ENCODE measurements around the gene ELAPOR1. TPM values are rescaled to one million over a fixed set of nuclear protein-coding genes. Genes with fewer than 3 reads are reported as not detected.

ELAPOR1 gene
- total RNA-seq (2014; rRNA removed; shearing (Covaris generic)): 0.63 and 1.2 TPM in 2 replicates

- no peak for DNase-seq (ENCODE audit: low read depth in 1 of 2, low spot score in 2 of 2)
- Histone ChIP-seq H3K9me3 (replicated peaks) (no peaks in the 10 kb centered on the region), H3K4me1 (replicated peaks) (peaks cover 34% of the 10 kb centered on the region), H3K36me3 (no peaks in the 10 kb centered on the region), H3K27ac (no peak within 1 kb of the TSS), H3K27me3 (replicated peaks) (peaks cover 6% of the 10 kb centered on the region; the same call in 1 of the 2 replicates), H3K4me3 (no peak within 1 kb of the TSS)
Observed at GRCh38 chr1:109113590-109114341, at the start of gene ELAPOR1. ELAPOR1 (plus strand) TSS chr1:109114115; CDS start chr1:109114184, 69 bp downstream.

- Histone ChIP-seq H3K4me3 (no peak overlapping the region), H3K9me3 (replicated peaks) (no peaks in the 10 kb centered on the region), H3K27me3 (replicated peaks) (no peaks in the 10 kb centered on the region), H3K36me3 (peaks cover 75% of the 10 kb centered on the region), H3K4me1 (replicated peaks) (no peaks in the 10 kb centered on the region), H3K27ac (no peak overlapping the region)
- peak in 1 of 2 experiments; percentile 16 for DNase-seq (ENCODE audit: low read depth in 1 of 2, low spot score in 2 of 2)
Observed at GRCh38 chr1:109065137-109065536, 48.8 kb upstream of the ELAPOR1 start.

- DNase-seq (ENCODE audit: low read depth in 1 of 2, low spot score in 2 of 2): peak in 1 of 2 experiments; percentile 19
- Histone ChIP-seq H3K4me3 (no peak overlapping the region), H3K27me3 (replicated peaks) (no peaks in the 10 kb centered on the region), H3K9me3 (replicated peaks) (no peaks in the 10 kb centered on the region), H3K36me3 (peaks cover 84% of the 10 kb centered on the region), H3K4me1 (replicated peaks) (no peaks in the 10 kb centered on the region), H3K27ac (no peak overlapping the region)
Observed at GRCh38 chr1:109067883-109068282, 46.0 kb upstream of the ELAPOR1 start.

- DNase-seq (ENCODE audit: low read depth in 1 of 2, low spot score in 2 of 2): no peak
- Histone ChIP-seq H3K9me3 (replicated peaks) (no peaks in the 10 kb centered on the region), H3K4me3 (no peak overlapping the region), H3K27me3 (replicated peaks) (no peaks in the 10 kb centered on the region), H3K4me1 (replicated peaks) (no peaks in the 10 kb centered on the region), H3K27ac (no peak overlapping the region), H3K36me3 (peaks cover 86% of the 10 kb centered on the region)
Observed at GRCh38 chr1:109069294-109069693, 44.6 kb upstream of the ELAPOR1 start.

GRCh38 chr1:109075531-109076490 lies 38.1 kb upstream of the ELAPOR1 start, which contains the start of gene TAF13:
TAF13 (minus strand) TSS chr1:109076003; CDS start chr1:109075947, 56 bp downstream.
- Histone ChIP-seq H3K27me3 (replicated peaks) (no peaks in the 10 kb centered on the region), H3K4me3 (peak within 1 kb of the TSS; percentile 54), H3K27ac (peak within 1 kb of the TSS; percentile 93), H3K36me3 (peaks cover 27% of the 10 kb centered on the region), H3K9me3 (replicated peaks) (no peaks in the 10 kb centered on the region), H3K4me1 (replicated peaks) (peaks cover 7% of the 10 kb centered on the region)
- DNase-seq (ENCODE audit: low read depth in 1 of 2, low spot score in 2 of 2): peak; percentile 94 to 96

- Histone ChIP-seq H3K27ac (no peak overlapping the region), H3K36me3 (peaks cover 12% of the 10 kb centered on the region), H3K27me3 (replicated peaks) (no peaks in the 10 kb centered on the region), H3K4me3 (no peak overlapping the region), H3K4me1 (replicated peaks) (peaks cover 7% of the 10 kb centered on the region), H3K9me3 (replicated peaks) (no peaks in the 10 kb centered on the region)
- no peak for DNase-seq (ENCODE audit: low read depth in 1 of 2, low spot score in 2 of 2)
Observed at GRCh38 chr1:109078317-109078716, 35.6 kb upstream of the ELAPOR1 start.

GRCh38 chr1:109079240-109079622 lies 34.7 kb upstream of the ELAPOR1 start:
- no peaks in the 10 kb centered on the region; the same call in 1 of the 2 replicates for H3K9me3 ChIP-seq (replicated peaks)
- H3K4me3 ChIP-seq: no peak overlapping the region
- peaks cover 3% of the 10 kb centered on the region; the same call in 1 of the 2 replicates for H3K36me3 ChIP-seq
- H3K4me1 ChIP-seq (replicated peaks): peaks cover 7% of the 10 kb centered on the region
- H3K27me3 ChIP-seq (replicated peaks): no peaks in the 10 kb centered on the region
- no peak overlapping the region for H3K27ac ChIP-seq
- DNase-seq (ENCODE audit: low read depth in 1 of 2, low spot score in 2 of 2): no peak

- Histone ChIP-seq H3K9me3 (replicated peaks) (no peaks in the 10 kb centered on the region; the same call in 1 of the 2 replicates), H3K4me3 (no peak overlapping the region), H3K27me3 (replicated peaks) (no peaks in the 10 kb centered on the region), H3K4me1 (replicated peaks) (peaks cover 7% of the 10 kb centered on the region), H3K27ac (no peak overlapping the region), H3K36me3 (no peaks in the 10 kb centered on the region)
- no peak for DNase-seq (ENCODE audit: low read depth in 1 of 2, low spot score in 2 of 2)
Observed at GRCh38 chr1:109080441-109081082, 33.4 kb upstream of the ELAPOR1 start.

- H3K9me3 ChIP-seq (replicated peaks): no peaks in the 10 kb centered on the region; the same call in 1 of the 2 replicates
- no peaks in the 10 kb centered on the region for H3K36me3 ChIP-seq
- no peaks in the 10 kb centered on the region for H3K4me1 ChIP-seq (replicated peaks)
- no peak overlapping the region for H3K27ac ChIP-seq
- no peak for DNase-seq (ENCODE audit: low read depth in 1 of 2, low spot score in 2 of 2)
- H3K27me3 ChIP-seq (replicated peaks): no peaks in the 10 kb centered on the region
- no peak overlapping the region for H3K4me3 ChIP-seq
Observed at GRCh38 chr1:109083501-109083900, 30.4 kb upstream of the ELAPOR1 start.

- H3K36me3 ChIP-seq: no peaks in the 10 kb centered on the region
- no peaks in the 10 kb centered on the region for H3K27me3 ChIP-seq (replicated peaks)
- no peak overlapping the region for H3K27ac ChIP-seq
- H3K4me1 ChIP-seq (replicated peaks): no peaks in the 10 kb centered on the region
- no peak for DNase-seq (ENCODE audit: low read depth in 1 of 2, low spot score in 2 of 2)
- H3K4me3 ChIP-seq: no peak overlapping the region
- H3K9me3 ChIP-seq (replicated peaks): no peaks in the 10 kb centered on the region; the same call in 1 of the 2 replicates
Observed at GRCh38 chr1:109083923-109084322, 30.0 kb upstream of the ELAPOR1 start.

- Histone ChIP-seq H3K4me3 (no peak overlapping the region), H3K27me3 (replicated peaks) (no peaks in the 10 kb centered on the region), H3K36me3 (no peaks in the 10 kb centered on the region; the same call in 1 of the 2 replicates), H3K9me3 (replicated peaks) (no peaks in the 10 kb centered on the region; the same call in 1 of the 2 replicates), H3K4me1 (replicated peaks) (0 out of 2 replicates have a peak, but pooled peaks cover 4% of the 10 kb centered on the region), H3K27ac (no peak overlapping the region)
- no peak for DNase-seq (ENCODE audit: low read depth in 1 of 2, low spot score in 2 of 2)
Observed at GRCh38 chr1:109084563-109085517, 29.1 kb upstream of the ELAPOR1 start.

GRCh38 chr1:109089242-109090015 lies 24.5 kb upstream of the ELAPOR1 start:
- no peak overlapping the region for H3K27ac ChIP-seq
- peak; percentile 57 to 70 for DNase-seq (ENCODE audit: low read depth in 1 of 2, low spot score in 2 of 2)
- H3K4me3 ChIP-seq: no peak overlapping the region
- no peaks in the 10 kb centered on the region for H3K9me3 ChIP-seq (replicated peaks)
- H3K27me3 ChIP-seq (replicated peaks): no peaks in the 10 kb centered on the region
- peaks cover 37% of the 10 kb centered on the region for H3K4me1 ChIP-seq (replicated peaks)
- H3K36me3 ChIP-seq: peaks cover 16% of the 10 kb centered on the region

Data from SJSA1 (cell line).